Lung (tissue), 12 donors: ENCODE data around the gene RANBP2. TPM values are rescaled to one million over a fixed set of nuclear protein-coding genes. Genes with fewer than 3 reads are reported as not detected.

Experiments used
- ATAC-seq: fragments of 200-7000 bp; cut with Tn5 transposase; one replicate; pipeline ENCODE4 v1.9.1; 2020; ENCODE audit warnings: moderate number of reproducible peaks; ENCODE audit not compliant: insufficient read depth, low FRiP score
- DNase-seq, 3 donors: peaks; one replicate each; pipeline ENCODE4 v3.0.0-alpha.2; 2013 to 2017
- H3K27ac ChIP-seq, 2 donors: one replicate each; pipeline ENCODE4 v1.5.1; 2013; ENCODE audit warnings: mild to moderate bottlenecking in 2 of 2, moderate library complexity in 2 of 2, control low read depth in 1 of 2, inconsistent platforms in 1 of 2, low read depth in 1 of 2, low read length in 1 of 2
- H3K27me3 ChIP-seq, 3 donors: one replicate each; pipeline ENCODE4 v1.5.1; 2013; ENCODE audit warnings: low read length in 2 of 3; ENCODE audit not compliant: control insufficient read depth in 3 of 3, insufficient read depth in 3 of 3
- H3K36me3 ChIP-seq, 4 donors: one replicate each; pipeline ENCODE4 v1.5.1; 2013; ENCODE audit warnings: low read length in 4 of 4, mild to moderate bottlenecking in 1 of 4, moderate library complexity in 1 of 4; ENCODE audit not compliant: control insufficient read depth in 4 of 4, insufficient read depth in 4 of 4
- H3K4me1 ChIP-seq, 5 donors: one replicate each; pipeline ENCODE4 v1.5.1; 2013; ENCODE audit warnings: low read length in 5 of 5, mild to moderate bottlenecking in 2 of 5, moderate library complexity in 1 of 5; ENCODE audit not compliant: control insufficient read depth in 5 of 5, insufficient read depth in 5 of 5
- H3K4me3 ChIP-seq: one replicate; pipeline ENCODE4 v1.5.1; 2013; ENCODE audit warnings: mild to moderate bottlenecking, control low read depth, moderate library complexity
- H3K9ac ChIP-seq, 2 donors: one replicate each; pipeline ENCODE4 v1.5.1; 2013; ENCODE audit warnings: low read length in 2 of 2, control low read depth in 1 of 2; ENCODE audit not compliant: insufficient read depth in 1 of 2
- H3K9me3 ChIP-seq, 4 donors: one replicate each; pipeline ENCODE4 v1.5.1; 2013; ENCODE audit warnings: low read length in 3 of 4, mild to moderate bottlenecking in 1 of 4, moderate library complexity in 1 of 4; ENCODE audit not compliant: control insufficient read depth in 4 of 4, insufficient read depth in 3 of 4
- CTCF ChIP-seq: IDR thresholded peaks from 2 replicates; pipeline ENCODE4 v1.5.1; 2012; ENCODE audit warnings: mild to moderate bottlenecking; ENCODE audit errors: control extremely low read depth, extremely low read depth
- WGBS, 2 donors: extraction: QIAGEN DNeasy Blood & Tissue Kit; methylation state at CpG; one replicate each; pipeline ENCODE4 v1.1.7; 2013; 5-methylcytosine and 5-hydroxymethylcytosine counted together
- polyA plus RNA-seq, 2 donors: library from polyadenylated mRNA; stranded (reverse); fragments of 200-250 nt; gene quantifications; one replicate each; pipeline ENCODE4 v1.2.1, GENCODE V29; 2013
- total RNA-seq, 2 donors: library from RNA; depleted of rRNA in 1 of 2; stranded (reverse); fragments of >200 nt in 1 of 2; gene quantifications; one replicate each; pipeline ENCODE4 v1.2.1, GENCODE V29; 2014 to 2021
- donor health status: control.
- donor health status: control.
- donor health status: Bipolar disorder and iron deficiency.
- donor health status: healthy.
- donor health status: DM: yes; HTN: yes; CAD: no.

The RANBP2 gene
- total and polyA plus RNA-seq, 4 donors = 9.1 to 125 (median 37.7) TPM

DNA sequence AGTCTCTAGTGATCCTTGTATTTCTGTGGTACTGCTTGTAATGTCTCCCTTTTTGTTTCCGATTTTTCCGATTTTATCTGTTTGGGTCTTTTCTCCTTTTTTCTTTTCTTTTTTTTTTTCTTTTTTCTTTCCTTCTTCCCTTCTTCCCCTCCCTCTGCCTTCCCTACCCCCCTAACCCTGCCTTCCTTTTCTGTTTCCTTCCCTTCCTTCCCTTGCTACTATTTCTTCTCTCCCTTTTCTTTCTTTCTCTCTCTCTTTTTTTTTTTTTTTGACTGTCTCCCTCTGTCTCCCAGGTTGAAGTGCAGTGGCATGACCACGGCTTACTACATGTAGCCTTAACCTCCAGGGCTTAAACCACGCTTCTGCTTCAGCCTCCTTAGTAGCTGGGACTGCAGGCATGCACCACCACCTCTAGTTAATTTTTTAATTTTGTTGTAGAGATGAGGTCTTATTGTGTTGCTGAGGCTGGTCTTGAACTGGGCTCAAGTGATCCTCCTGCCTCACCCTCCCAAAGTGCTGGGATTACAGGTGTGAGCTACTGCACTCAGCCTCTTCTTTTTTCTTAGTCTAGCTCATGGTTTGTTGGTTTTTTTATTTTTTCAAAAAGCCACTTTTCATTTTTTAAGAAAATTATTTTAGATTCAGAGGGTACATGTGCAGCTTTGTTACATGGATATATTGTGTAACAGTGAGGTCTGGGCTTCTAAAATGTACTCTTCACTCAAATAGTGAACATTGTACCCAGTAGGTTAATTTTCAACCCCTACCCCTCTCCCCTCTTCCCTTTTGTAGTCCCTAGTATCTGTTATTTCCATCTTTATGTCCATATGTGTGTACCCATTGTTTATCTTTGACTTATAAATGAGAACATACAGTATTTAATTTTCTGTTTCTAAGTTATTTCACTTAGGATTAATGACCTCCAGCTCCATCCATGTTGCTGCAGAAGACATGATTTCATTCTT is 92.0 kb downstream of the RANBP2 start:
- no peak for TF ChIP-seq CTCF
- ATAC-seq (no peak), DNase-seq (no peak)
- H3K9me3 ChIP-seq = peaks cover 0 to 5% (median 4%) of the 10 kb centered on the region in 4 donors
- no peaks in the 10 kb centered on the region for H3K4me1 ChIP-seq
- 96 to 98% methylated on average over 4 of the region's 4 CpGs for WGBS, 2 donors
- H3K36me3 ChIP-seq = peaks cover 1 to 8% (median 3%) of the 10 kb centered on the region in 4 donors
- H3K27me3 ChIP-seq = no peaks in the 10 kb centered on the region
- no peak overlapping the region for H3K27ac ChIP-seq
- no peak overlapping the region for H3K9ac ChIP-seq
- H3K4me3 ChIP-seq = no peak overlapping the region

- WGBS, 2 donors = 95 to 100% methylated on average over 1 of the region's 1 CpG
- DNase-seq = no peak
- peaks cover 0 to 5% (median 4%) of the 10 kb centered on the region in 4 donors for H3K9me3 ChIP-seq
- no peak overlapping the region for H3K4me3 ChIP-seq
- no peak overlapping the region for H3K9ac ChIP-seq
- no peaks in the 10 kb centered on the region for H3K4me1 ChIP-seq
- no peak overlapping the region for H3K27ac ChIP-seq
- no peak for TF ChIP-seq CTCF
- H3K27me3 ChIP-seq = no peaks in the 10 kb centered on the region
- ATAC-seq = no peak
- peaks cover 3 to 15% (median 9%) of the 10 kb centered on the region in 4 donors for H3K36me3 ChIP-seq
These were observed 94.5 kb downstream of the RANBP2 start for GRCh38 chr2:108813732-108814131.

- Histone ChIP-seq H3K4me1 (no peaks in the 10 kb centered on the region), H3K9ac (no peak overlapping the region), H3K27me3 (no peaks in the 10 kb centered on the region), H3K36me3 (peaks cover 2 to 29% (median 11%) of the 10 kb centered on the region in 4 donors), H3K9me3 (peaks cover 0 to 6% (median 5%) of the 10 kb centered on the region in 4 donors), H3K4me3 (no peak overlapping the region), H3K27ac (no peak overlapping the region)
- WGBS, 2 donors = 95 to 98% methylated on average over 2 of the region's 2 CpGs
- TF ChIP-seq CTCF = no peak
- no peak for ATAC-seq
- DNase-seq = no peak
These were observed 101.2 kb downstream of the RANBP2 start for GRCh38 chr2:108820482-108820881.
